Stimulated activated CD4-positive, alpha-beta T cell treated with anti-CD3 and anti-CD28 coated beads, Interleukin-2, amount 100 ng/mL, for 24 hours (primary cell): Measurements from ENCODE around the gene CDH4.
"Not testable (repeated sequence)": the region's sequence is repeated elsewhere in the genome, so short reads cannot be mapped to it uniquely, and the experiment has no call there.

Experiments
- DNase-seq, 2 donors: peaks; one replicate each; pipeline ENCODE4 v3.0.0-alpha.2; 2020

The CDH4 gene

DNA sequence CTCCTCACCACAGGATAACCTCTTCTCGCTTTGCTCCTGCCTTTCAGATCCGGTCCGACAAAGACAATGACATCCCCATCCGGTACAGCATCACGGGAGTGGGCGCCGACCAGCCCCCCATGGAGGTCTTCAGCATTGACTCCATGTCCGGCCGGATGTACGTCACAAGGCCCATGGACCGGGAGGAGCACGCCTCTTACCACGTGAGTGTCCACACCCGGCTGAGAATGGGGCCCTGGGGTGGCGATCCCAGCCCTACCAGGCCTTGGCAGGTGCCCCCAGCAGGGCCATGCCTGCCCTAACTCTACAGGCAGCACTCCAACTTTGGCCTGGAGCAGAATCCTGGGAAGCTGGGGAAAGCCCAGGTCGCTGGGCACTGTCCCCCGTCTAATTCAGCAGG, 592.6 kb downstream of the CDH4 start:
- no peak for DNase-seq

- no peak for DNase-seq
Observed at GRCh38 chr20:61845233-61845671, 593.2 kb downstream of the CDH4 start.

GRCh38 chr20:61846074-61846473, 594.0 kb downstream of the CDH4 start:
- DNase-seq, result no peak

DNA sequence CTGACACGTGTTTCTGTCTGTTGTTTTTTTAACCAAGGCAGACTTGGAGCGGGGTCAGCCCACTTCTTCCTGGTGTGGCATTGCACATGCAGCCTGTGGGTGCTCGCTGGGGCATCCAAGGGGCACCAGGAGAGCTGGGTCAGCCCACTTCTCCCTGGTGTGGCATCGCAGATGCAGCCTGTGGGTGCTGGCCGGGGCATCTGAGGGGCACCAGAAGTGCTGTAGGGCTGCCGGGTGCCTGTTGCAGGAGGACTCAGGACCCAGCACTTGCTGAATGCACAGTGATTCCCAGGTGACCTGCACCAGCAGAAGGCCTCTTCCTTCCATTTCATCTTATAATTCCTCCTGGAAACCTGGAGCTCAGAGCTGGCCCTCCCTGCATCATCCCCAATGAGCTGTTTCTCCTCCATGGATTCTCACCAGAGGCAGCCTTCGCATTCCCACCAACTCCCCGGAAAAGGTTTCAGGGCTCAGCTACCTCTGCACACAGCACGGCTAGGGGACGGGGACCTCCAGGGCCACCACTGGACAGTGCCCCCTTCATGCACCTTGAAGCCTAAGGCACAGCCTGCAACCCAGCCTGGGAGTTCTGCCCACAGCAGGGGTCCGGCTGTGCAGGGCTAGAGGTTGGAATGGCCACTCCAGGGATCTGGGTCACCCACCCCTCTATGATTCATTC, 594.8 kb downstream of the CDH4 start:
- no peak for DNase-seq

GRCh38 chr20:61847420-61847748, 595.3 kb downstream of the CDH4 start:
- no peak for DNase-seq

GRCh38 chr20:61847986-61848385, 595.9 kb downstream of the CDH4 start:
- no peak for DNase-seq

DNA sequence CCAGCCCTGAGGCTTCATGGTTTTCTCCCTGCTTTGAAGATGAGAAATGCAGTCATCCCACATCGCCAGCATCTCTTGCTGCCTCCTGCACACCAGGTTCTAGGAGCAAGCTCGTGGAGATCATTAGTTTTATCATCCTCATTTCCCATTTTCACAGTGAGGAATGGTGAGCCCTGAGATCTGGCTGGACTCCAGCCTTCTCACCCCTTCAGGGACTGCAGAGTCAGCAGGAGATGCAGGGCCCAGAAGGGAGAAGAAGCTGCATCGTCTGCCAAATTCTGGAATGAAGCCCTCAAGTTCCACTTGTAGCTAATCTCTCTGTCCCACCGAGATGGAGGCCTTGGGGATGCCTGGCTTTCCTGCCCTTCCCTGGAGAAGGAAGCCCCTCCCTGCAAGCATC, 596.8 kb downstream of the CDH4 start:
- no peak for DNase-seq

- no peak for DNase-seq
Observed at GRCh38 chr20:61849376-61849775, 597.3 kb downstream of the CDH4 start.

DNA sequence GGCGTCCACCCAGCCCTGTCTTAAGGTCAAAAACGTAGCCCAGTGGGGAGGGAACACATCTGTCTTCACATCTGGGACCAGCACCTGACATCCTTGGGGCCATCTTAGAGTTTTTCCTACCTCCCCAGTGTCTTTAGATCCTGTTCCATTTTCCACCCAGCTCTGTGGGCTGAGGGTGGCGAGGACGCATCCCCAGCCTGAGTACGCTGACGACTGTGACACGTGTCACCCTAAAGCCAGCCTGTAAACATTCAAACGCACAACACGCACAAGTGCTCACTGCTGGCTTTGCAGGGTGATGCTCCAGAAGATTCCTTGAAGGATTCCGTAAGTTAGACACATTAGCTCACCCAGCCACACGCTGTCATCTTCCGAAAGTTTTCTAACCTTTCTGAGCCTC, 597.8 kb downstream of the CDH4 start:
- no peak for DNase-seq

DNA sequence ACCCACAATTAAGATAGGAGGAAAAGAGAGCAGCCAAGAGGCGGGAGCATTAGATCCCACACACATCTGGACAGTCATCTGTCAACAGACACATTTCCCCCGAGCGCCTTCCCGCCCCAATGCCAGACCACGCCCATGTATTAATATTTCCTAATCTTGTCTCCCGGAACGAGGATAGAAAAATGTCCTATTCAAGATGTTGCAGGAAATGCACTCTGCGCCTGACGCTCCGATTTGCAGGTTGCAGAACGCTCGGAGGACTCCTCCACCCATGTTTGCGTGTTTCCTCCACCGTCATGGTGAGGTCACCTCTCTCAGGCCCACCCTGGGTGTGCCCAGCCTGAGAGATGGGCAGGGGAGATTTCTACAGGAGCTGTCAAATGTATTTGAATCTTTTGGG, 598.4 kb downstream of the CDH4 start:
- DNase-seq, result no peak

- no peak for DNase-seq
Observed at GRCh38 chr20:61850926-61851900, 599.2 kb downstream of the CDH4 start.

DNA sequence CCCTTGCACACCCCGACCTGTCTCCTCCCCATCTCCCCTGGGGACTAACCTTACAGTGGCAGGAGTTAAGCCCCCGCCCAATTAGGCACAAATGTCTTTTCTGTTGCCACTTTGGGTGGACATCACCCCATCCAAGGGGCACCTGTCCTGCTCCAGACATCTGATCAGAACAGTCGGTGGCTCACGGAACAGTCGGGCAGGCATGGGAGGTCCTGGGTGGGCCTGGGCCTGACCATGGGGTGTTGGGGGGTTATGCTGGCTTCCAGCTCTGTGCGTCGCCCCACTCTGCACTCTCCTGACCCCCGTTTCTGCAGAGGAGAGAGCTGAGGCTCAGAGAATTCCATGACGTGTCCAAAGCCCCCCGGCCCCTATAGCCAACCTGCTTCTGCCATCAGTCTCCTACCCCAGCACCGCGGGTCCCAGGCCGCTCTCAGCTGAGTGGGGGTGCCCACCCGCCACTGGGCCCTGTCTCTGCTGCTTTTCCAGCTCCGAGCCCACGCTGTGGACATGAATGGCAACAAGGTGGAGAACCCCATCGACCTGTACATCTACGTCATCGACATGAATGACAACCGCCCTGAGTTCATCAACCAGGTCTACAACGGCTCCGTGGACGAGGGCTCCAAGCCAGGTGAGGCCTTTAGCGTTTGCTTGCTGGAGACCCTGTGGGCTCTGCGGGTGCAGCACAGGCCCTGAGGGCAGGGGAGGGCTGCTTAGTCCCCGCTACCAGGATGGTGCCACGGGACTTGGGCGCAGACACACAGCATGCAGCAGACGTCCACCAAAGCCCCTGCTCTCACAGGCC, 600.4 kb downstream of the CDH4 start:
- no peak for DNase-seq

GRCh38 chr20:61853073-61854005, 601.3 kb downstream of the CDH4 start:
- DNase-seq, result no peak

- DNase-seq, result not testable (repeated sequence)
Observed at GRCh38 chr20:61854538-61854937, 602.5 kb downstream of the CDH4 start.

DNA sequence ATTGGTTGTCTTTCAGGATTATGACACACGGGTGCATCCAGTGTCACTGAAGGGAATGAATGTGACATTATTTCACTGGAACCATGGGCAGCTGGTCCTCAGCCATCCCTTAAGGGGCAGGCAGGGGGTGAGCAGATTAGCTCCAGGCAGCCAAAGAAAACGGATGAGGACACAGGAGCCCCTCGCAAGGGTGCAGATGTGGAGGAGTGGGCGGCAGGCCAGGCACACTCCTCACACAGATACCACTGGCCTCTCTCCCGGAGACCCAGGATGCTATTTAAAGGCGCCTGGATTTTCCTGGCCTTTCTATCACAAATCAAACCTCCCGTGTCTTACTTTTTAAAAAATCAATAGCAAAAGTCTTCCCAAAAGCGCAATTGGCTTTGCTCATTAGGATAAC, 603.2 kb downstream of the CDH4 start:
- DNase-seq, result no peak

- no peak for DNase-seq
Observed at GRCh38 chr20:61856626-61857413, 604.8 kb downstream of the CDH4 start.

GRCh38 chr20:61857414-61857775, 605.3 kb downstream of the CDH4 start:
- DNase-seq, result no peak

GRCh38 chr20:61857884-61858283, 605.8 kb downstream of the CDH4 start:
- no peak for DNase-seq

DNA sequence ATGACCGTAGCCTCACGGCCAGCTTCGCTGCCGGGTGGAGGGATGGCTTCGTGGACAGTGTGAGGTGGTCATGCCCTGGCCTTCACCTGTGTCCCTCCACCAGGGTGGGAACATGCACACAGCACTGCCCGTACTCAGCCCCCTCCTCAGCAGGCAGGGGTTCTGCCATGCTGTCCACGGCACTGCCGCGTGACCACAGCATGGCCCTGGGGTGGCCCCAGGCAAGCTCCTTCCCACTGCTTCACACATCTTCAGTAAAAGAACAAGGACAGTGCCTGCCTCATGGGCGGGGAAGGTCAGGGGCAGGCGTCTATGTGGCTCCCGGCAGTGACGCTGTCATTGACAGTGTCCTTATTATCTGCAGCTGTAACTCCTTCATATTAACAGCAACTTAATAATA, 607.7 kb downstream of the CDH4 start:
- DNase-seq, result no peak

GRCh38 chr20:61860260-61860987, 608.4 kb downstream of the CDH4 start:
- no peak for DNase-seq
